Keratinocyte (primary cell): ENCODE measurements around the gene VIT. TPM values are rescaled to one million over a fixed set of nuclear protein-coding genes. Genes with fewer than 3 reads are reported as not detected.

Experiments
- DNase-seq: peaks from one replicate; pipeline ENCODE4 v3.0.0-alpha.2; 2011; ENCODE audit warnings: low read depth, missing footprints, low spot score
- FAIRE-seq: peaks from 2 replicates; lab custom pipeline; 2011; peaks lifted over from hg19 to GRCh38; lab: Jason Lieb, UNC
- H2AFZ ChIP-seq: 2 replicates; pipeline ENCODE4 v1.6.0; 2012; ENCODE audit warnings: low read length, control low read depth, inconsistent platforms; ENCODE audit not compliant: control insufficient read depth
- H3K27ac ChIP-seq: 2 replicates; pipeline ENCODE4 v1.5.1; 2011; ENCODE audit warnings: low read length; ENCODE audit not compliant: control insufficient read depth, insufficient read depth
- H3K27me3 ChIP-seq: 3 replicates; pipeline ENCODE4 v1.6.0; 2011; ENCODE audit warnings: low read length; ENCODE audit not compliant: control insufficient read depth, insufficient read depth; ENCODE audit errors: extremely low read depth
- H3K36me3 ChIP-seq, 2 experiments: 2 replicates in 1 of 2; 3 replicates in 1 of 2; pipeline ENCODE4 v1.5.1; 2011; ENCODE audit warnings: low read length in 2 of 2, mild to moderate bottlenecking in 1 of 2; ENCODE audit not compliant: control insufficient read depth in 2 of 2, insufficient read depth in 2 of 2; ENCODE audit errors: extremely low read depth in 1 of 2
- H3K4me1 ChIP-seq: 3 replicates; pipeline ENCODE4 v1.5.1; 2011; ENCODE audit warnings: low read length; ENCODE audit not compliant: control insufficient read depth, insufficient read depth; ENCODE audit errors: extremely low read depth
- H3K4me2 ChIP-seq: 3 replicates; pipeline ENCODE4 v1.6.0; 2011; ENCODE audit warnings: low read depth, low read length; ENCODE audit not compliant: control insufficient read depth, insufficient read depth; ENCODE audit errors: extremely low read depth
- H3K4me3 ChIP-seq, 3 experiments: fragments of 200-600 bp in 1 of 3; sonication (generic) in 1 of 3; 2 replicates in 2 of 3; 3 replicates in 1 of 3; pipeline ENCODE4 v1.5.1; 2011 to 2016; ENCODE audit warnings: low read length in 3 of 3, mild to moderate bottlenecking in 3 of 3, control low read depth in 2 of 3, inconsistent platforms in 1 of 3, low read depth in 1 of 3, mixed read lengths in 1 of 3, mixed run types in 1 of 3, moderate library complexity in 1 of 3; ENCODE audit not compliant: control insufficient read depth in 2 of 3, insufficient read depth in 2 of 3; ENCODE audit errors: extremely low read depth in 1 of 3
- H3K79me2 ChIP-seq: 2 replicates; pipeline ENCODE4 v1.6.0; 2012; ENCODE audit warnings: low read length; ENCODE audit not compliant: control insufficient read depth, insufficient read depth
- H3K9ac ChIP-seq: 3 replicates; pipeline ENCODE4 v1.6.0; 2011; ENCODE audit warnings: low read length; ENCODE audit not compliant: control insufficient read depth, insufficient read depth; ENCODE audit errors: extremely low read depth
- H3K9me1 ChIP-seq: 3 replicates; pipeline ENCODE4 v1.6.0; 2011; ENCODE audit warnings: low read length; ENCODE audit not compliant: control insufficient read depth, insufficient read depth; ENCODE audit errors: extremely low read depth
- H3K9me3 ChIP-seq: 2 replicates; pipeline ENCODE4 v1.5.1; 2012; ENCODE audit warnings: low read depth, low read length; ENCODE audit not compliant: control insufficient read depth
- H4K20me1 ChIP-seq: 3 replicates; pipeline ENCODE4 v1.6.0; 2011; ENCODE audit warnings: low read length; ENCODE audit not compliant: control insufficient read depth, insufficient read depth; ENCODE audit errors: extremely low read depth
- CTCF ChIP-seq, 3 experiments: IDR thresholded peaks in 1 of 3; conservative IDR thresholded peaks in 1 of 3; optimal IDR thresholded peaks in 1 of 3; 2 replicates in 2 of 3; 3 replicates in 1 of 3; pipeline versions ENCODE3 to v1.5.1; 2011; ENCODE audit warnings: low read length in 3 of 3, mild to moderate bottlenecking in 3 of 3, moderate library complexity in 2 of 3, control low read depth in 1 of 3, inconsistent platforms in 1 of 3; ENCODE audit not compliant: insufficient read depth in 2 of 3; ENCODE audit errors: extremely low read depth in 1 of 3
- EZH2 ChIP-seq: IDR thresholded peaks from one replicate; pipeline ENCODE4 v1.6.1; 2012; ENCODE audit warnings: inconsistent platforms, mild to moderate bottlenecking, low read length, moderate library complexity
- dilution Hi-C: fragments of 300-500 bp; cut with MboI; formaldehyde crosslinking; loops from one replicate; pipeline ENCODE4 v1.7.0; 2020; ENCODE audit warnings: low sequenced_read_pairs; ENCODE audit not compliant: extremely low pct_ligation_motif_present
- polyA plus RNA-seq, 5 experiments: library from polyadenylated mRNA; depleted of rRNA in 3 of 5; stranded (reverse) in 3 of 5; stranded (forward) in 1 of 5; unstranded in 1 of 5; fragments of >200 nt; gene quantifications; 1 replicate in 1 of 5; 2 replicates in 3 of 5; 3 replicates in 1 of 5; pipeline versions ENCODE4 v1.2.1 to v1.2.3, GENCODE V29; 2011 to 2012; ENCODE audit warnings: missing spikeins in 2 of 5, low read depth in 1 of 5, low replicate concordance in 1 of 5

VIT gene
- polyA plus RNA-seq, 1 donor (not counting 4 experiments of a cell fraction or from before 2014, with no cell fraction given) = 0.79 TPM

- FAIRE-seq = no peak
- dilution Hi-C loops = no loop called here
- H2AFZ ChIP-seq = no peak overlapping the region
Observed at GRCh38 chr2:36779462-36779861, 83.0 kb downstream of the VIT start.

GRCh38 chr2:36780231-36780839 is 83.8 kb downstream of the VIT start:
- dilution Hi-C loops = no loop called here
- DNase-seq (peak; percentile 13), FAIRE-seq (peak; percentile 77)
- H3K9me3 ChIP-seq = no peaks in the 10 kb centered on the region
- H2AFZ ChIP-seq = peak overlapping the region; percentile 83
- no peaks in the 10 kb centered on the region for H3K36me3 ChIP-seq
- no peak overlapping the region for H3K27ac ChIP-seq
- no peaks in the 10 kb centered on the region for H3K9me1 ChIP-seq
- H3K4me3 ChIP-seq = peak overlapping the region in 2 of 3 experiments; percentile 52 to 55
- TF ChIP-seq EZH2 = no peak
- peak in 2 of 3 experiments; percentile 73 to 82 for TF ChIP-seq CTCF (optimal IDR thresholded peaks at IDR 0.05 in 1 of 3, IDR thresholded peaks at IDR 0.05 in 1 of 3, conservative IDR thresholded peaks at IDR 0.05 in 1 of 3; ENCODE audit: extremely low read depth in 1 of 3, insufficient read depth in 2 of 3, low read length in 3 of 3)
- H3K79me2 ChIP-seq = no peaks in the 10 kb centered on the region
- peak overlapping the region; percentile 85 for H3K4me2 ChIP-seq
- H4K20me1 ChIP-seq = no peaks in the 10 kb centered on the region
- no peak overlapping the region for H3K9ac ChIP-seq
- peaks cover 4% of the 10 kb centered on the region for H3K4me1 ChIP-seq
- peaks cover 3% of the 10 kb centered on the region for H3K27me3 ChIP-seq

More at GRCh38 chr2:36779462-36779861, 83.0 kb downstream of the VIT start:
- Histone ChIP-seq H3K79me2 (no peaks in the 10 kb centered on the region), H3K9me3 (no peaks in the 10 kb centered on the region), H3K27ac (no peak overlapping the region), H3K4me3 (no peak overlapping the region), H3K4me2 (no peak overlapping the region), H3K4me1 (peaks cover 4% of the 10 kb centered on the region), H4K20me1 (no peaks in the 10 kb centered on the region), H3K9ac (no peak overlapping the region), H3K27me3 (peaks cover 3% of the 10 kb centered on the region), H3K36me3 (no peaks in the 10 kb centered on the region), H3K9me1 (no peaks in the 10 kb centered on the region)
- DNase-seq = no peak
- no peak for TF ChIP-seq EZH2
- TF ChIP-seq CTCF (optimal IDR thresholded peaks at IDR 0.05 in 1 of 3, IDR thresholded peaks at IDR 0.05 in 1 of 3, conservative IDR thresholded peaks at IDR 0.05 in 1 of 3; ENCODE audit: extremely low read depth in 1 of 3, insufficient read depth in 2 of 3, low read length in 3 of 3) = no peak
